HEK293 (cell line): ENCODE measurements around the gene RHOT2.
A peak's percentile ranks its signal among the peaks of the same experiment; 100 is the strongest.
"Not testable (repeated sequence)": the region's sequence is repeated elsewhere in the genome, so short reads cannot be mapped to it uniquely, and the experiment has no call there.

Experiments
- CTCF ChIA-PET: fragments of 350-600 bp; formaldehyde crosslinking; extraction: SDS; loops from one replicate; lab custom pipeline; 2021; ENCODE audit warnings: antibody characterized with exemption; lab: Yijun Ruan, JAX
- POLR2A ChIA-PET: fragments of 300-600 bp; formaldehyde crosslinking; extraction: SDS; loops from one replicate; lab custom pipeline; 2020; ENCODE audit warnings: antibody characterized with exemption, inconsistent platforms; lab: Yijun Ruan, JAX
- H3K27ac ChIP-seq: fragments of 200-500 bp; sonication (Bioruptor generic); 2 replicates; pipeline ENCODE4 v1.5.1; 2014; ENCODE audit warnings: low read depth, low read length, control low read depth, inconsistent platforms; ENCODE audit errors: extremely low read depth
- H3K36me3 ChIP-seq, 2 experiments: fragments of 200-500 bp in 1 of 2; sonication (Bioruptor generic) in 1 of 2; 1 replicate in 1 of 2; 2 replicates in 1 of 2; pipeline ENCODE4 v1.5.1; 2014 to 2017; ENCODE audit warnings: inconsistent platforms in 2 of 2, low read length in 2 of 2; ENCODE audit not compliant: control insufficient read depth in 2 of 2, insufficient read depth in 1 of 2
- H3K4me1 ChIP-seq: fragments of 200-500 bp; sonication (Bioruptor generic); 2 replicates; pipeline ENCODE4 v1.5.1; 2014; ENCODE audit warnings: mild to moderate bottlenecking, low read length, inconsistent platforms; ENCODE audit not compliant: control insufficient read depth, insufficient read depth
- H3K4me3 ChIP-seq: 2 replicates; pipeline ENCODE4 v1.5.1; 2011; ENCODE audit warnings: low read depth, mild to moderate bottlenecking, control low read depth, low read length, moderate library complexity
- H3K9me3 ChIP-seq: fragments of 200-500 bp; sonication (Bioruptor generic); 2 replicates; pipeline ENCODE4 v1.5.1; 2014; ENCODE audit warnings: low read depth, low read length, inconsistent platforms; ENCODE audit not compliant: control insufficient read depth, insufficient read depth
- BCL11A ChIP-seq: fragments of 450-650 bp; formaldehyde crosslinking; IDR thresholded peaks from 2 replicates; pipeline ENCODE4 v1.5.1; 2016; ENCODE audit warnings: low read depth, missing biosample characterization, missing genetic modification characterization
- BCL11B ChIP-seq: fragments of 450-650 bp; formaldehyde crosslinking; IDR thresholded peaks from 2 replicates; pipeline ENCODE4 v1.5.1; 2016; ENCODE audit warnings: low read depth, missing biosample characterization, missing genetic modification characterization
- IKZF3 ChIP-seq: fragments of 450-650 bp; IDR thresholded peaks from 2 replicates; pipeline ENCODE4 v1.5.0; 2018; ENCODE audit warnings: missing biosample characterization, mild to moderate bottlenecking, missing genetic modification characterization, moderate library complexity
- KLF1 ChIP-seq: fragments of 450-650 bp; formaldehyde crosslinking; IDR thresholded peaks from 2 replicates; pipeline ENCODE4 v1.5.1; 2016; ENCODE audit warnings: missing biosample characterization, missing genetic modification characterization
- KLF7 ChIP-seq: fragments of 450-650 bp; formaldehyde crosslinking; IDR thresholded peaks from 2 replicates; pipeline ENCODE4 v1.5.1; 2016; ENCODE audit warnings: missing biosample characterization, missing genetic modification characterization, borderline replicate concordance
- SP3 ChIP-seq: fragments of 450-650 bp; formaldehyde crosslinking; IDR thresholded peaks from 2 replicates; pipeline ENCODE4 v1.5.1; 2016; ENCODE audit warnings: missing biosample characterization, missing genetic modification characterization
- SP7 ChIP-seq: fragments of 450-650 bp; formaldehyde crosslinking; IDR thresholded peaks from 2 replicates; pipeline ENCODE4 v1.5.1; 2016; ENCODE audit warnings: missing biosample characterization, missing genetic modification characterization
- ZBTB1 ChIP-seq: fragments of 450-650 bp; formaldehyde crosslinking; IDR thresholded peaks from 2 replicates; pipeline ENCODE4 v1.5.1; 2016; ENCODE audit warnings: missing biosample characterization, missing genetic modification characterization
- ZBTB17 ChIP-seq: fragments of 450-650 bp; formaldehyde crosslinking; IDR thresholded peaks from 2 replicates; pipeline ENCODE4 v1.5.1; 2016; ENCODE audit warnings: missing biosample characterization, missing genetic modification characterization
- ZBTB21 ChIP-seq: fragments of 450-650 bp; formaldehyde crosslinking; IDR thresholded peaks from 2 replicates; pipeline ENCODE4 v1.5.1; 2017; ENCODE audit warnings: missing biosample characterization, missing genetic modification characterization
- ZBTB48 ChIP-seq: fragments of 450-650 bp; formaldehyde crosslinking; IDR thresholded peaks from 2 replicates; pipeline ENCODE4 v1.5.1; 2016; ENCODE audit warnings: missing biosample characterization, missing genetic modification characterization
- ZBTB8A ChIP-seq: fragments of 450-650 bp; formaldehyde crosslinking; IDR thresholded peaks from 2 replicates; pipeline ENCODE4 v1.5.1; 2016; ENCODE audit warnings: missing biosample characterization, missing genetic modification characterization
- ZFHX2 ChIP-seq: fragments of 450-650 bp; formaldehyde crosslinking; conservative IDR thresholded peaks from 2 replicates; pipeline ENCODE4 v1.5.1; 2016; ENCODE audit warnings: missing biosample characterization, missing genetic modification characterization
- ZFP69B ChIP-seq: fragments of 450-650 bp; formaldehyde crosslinking; IDR thresholded peaks from 2 replicates; pipeline ENCODE4 v1.5.1; 2016; ENCODE audit warnings: missing biosample characterization, missing genetic modification characterization
- ZNF146 ChIP-seq: fragments of 450-650 bp; formaldehyde crosslinking; IDR thresholded peaks from 2 replicates; pipeline ENCODE4 v1.5.1; 2016; ENCODE audit warnings: missing biosample characterization, missing genetic modification characterization
- ZNF2 ChIP-seq: fragments of 450-650 bp; formaldehyde crosslinking; IDR thresholded peaks from 2 replicates; pipeline ENCODE4 v1.5.1; 2016; ENCODE audit warnings: missing biosample characterization, missing genetic modification characterization
- ZNF24 ChIP-seq: fragments of 450-650 bp; formaldehyde crosslinking; IDR thresholded peaks from 2 replicates; pipeline ENCODE4 v1.5.1; 2016; ENCODE audit warnings: missing biosample characterization, missing genetic modification characterization
- ZNF335 ChIP-seq: fragments of 450-650 bp; formaldehyde crosslinking; conservative IDR thresholded peaks from 2 replicates; pipeline ENCODE4 v1.5.1; 2016; ENCODE audit warnings: missing biosample characterization, missing genetic modification characterization
- ZNF366 ChIP-seq: fragments of 450-650 bp; formaldehyde crosslinking; conservative IDR thresholded peaks from 2 replicates; pipeline ENCODE4 v1.5.1; 2016; ENCODE audit warnings: missing biosample characterization, missing genetic modification characterization
- ZNF391 ChIP-seq: fragments of 450-650 bp; formaldehyde crosslinking; IDR thresholded peaks from 2 replicates; pipeline ENCODE4 v1.5.1; 2016; ENCODE audit warnings: low read depth, missing biosample characterization, missing genetic modification characterization, borderline replicate concordance
- ZNF394 ChIP-seq: fragments of 450-650 bp; formaldehyde crosslinking; IDR thresholded peaks from 2 replicates; pipeline ENCODE4 v1.5.1; 2016; ENCODE audit warnings: missing biosample characterization, missing genetic modification characterization, mild to moderate bottlenecking, moderate library complexity, borderline replicate concordance
- ZNF501 ChIP-seq: fragments of 450-650 bp; formaldehyde crosslinking; IDR thresholded peaks from 2 replicates; pipeline ENCODE4 v1.5.1; 2016; ENCODE audit warnings: missing biosample characterization, missing genetic modification characterization
- TF ChIP-seq, protein P1 (sequence below): fragments of 450-650 bp; formaldehyde crosslinking; IDR thresholded peaks from 2 replicates; pipeline ENCODE4 v1.5.1; 2016; ENCODE audit warnings: missing biosample characterization, missing genetic modification characterization
- TF ChIP-seq, protein P2 (sequence below): fragments of 450-650 bp; formaldehyde crosslinking; IDR thresholded peaks from 2 replicates; pipeline ENCODE4 v1.5.1; 2016; ENCODE audit warnings: missing biosample characterization, missing genetic modification characterization
- TF ChIP-seq, protein P3 (sequence below): fragments of 450-650 bp; formaldehyde crosslinking; IDR thresholded peaks from 2 replicates; pipeline ENCODE4 v1.5.1; 2016; ENCODE audit warnings: missing biosample characterization, missing genetic modification characterization
- TF ChIP-seq, protein P4 (sequence below): fragments of 450-650 bp; formaldehyde crosslinking; IDR thresholded peaks from 2 replicates; pipeline ENCODE4 v1.5.1; 2016; ENCODE audit warnings: missing biosample characterization, missing genetic modification characterization
- TF ChIP-seq, protein P5 (sequence below): fragments of 450-650 bp; formaldehyde crosslinking; IDR thresholded peaks from 2 replicates; pipeline ENCODE4 v1.5.1; 2016; ENCODE audit warnings: missing biosample characterization, missing genetic modification characterization
- TF ChIP-seq, protein P6 (sequence below): fragments of 450-650 bp; formaldehyde crosslinking; IDR thresholded peaks from 2 replicates; pipeline ENCODE4 v1.5.1; 2016; ENCODE audit warnings: missing biosample characterization, missing genetic modification characterization

The RHOT2 gene

DNA sequence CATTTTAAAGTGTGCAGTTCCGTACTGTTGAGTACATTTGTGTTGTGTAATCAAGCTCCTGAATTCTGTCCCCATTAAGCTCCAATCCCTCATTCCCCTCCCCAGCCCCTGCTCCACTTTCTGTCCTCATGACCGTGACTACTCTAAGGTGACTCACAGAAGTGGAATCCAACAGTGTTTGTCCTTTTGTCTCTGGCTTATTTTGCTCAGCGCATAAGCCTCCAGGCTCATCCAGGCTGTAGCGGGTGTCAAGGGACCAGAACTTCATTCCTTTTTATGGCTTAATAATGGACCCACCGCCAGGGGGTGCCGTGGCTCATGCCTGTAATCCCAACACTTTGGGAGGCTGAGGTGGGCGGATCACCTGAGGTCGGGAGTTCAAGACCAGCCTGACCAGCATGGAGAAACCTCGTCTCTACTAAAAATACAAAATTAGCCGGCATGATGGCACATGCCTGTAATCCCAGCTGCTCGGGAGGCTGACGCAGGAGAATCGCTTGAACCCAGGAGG, 44.9 kb downstream of the RHOT2 start:
- not testable (repeated sequence) for H3K4me3 ChIP-seq, H3K9me3 ChIP-seq, H3K27ac ChIP-seq, H3K36me3 ChIP-seq
- POLR2A ChIA-PET = interaction anchor here (0.6 to 2.5 kb wide), 7 partner anchors 8 to 92 kb away, joined by 3 to 12 read pairs (median 3); partner anchors contain the start of genes ANTKMT, CHTF18, CIAO3 and RPUSD1
- H3K4me1 ChIP-seq = peaks cover 11% of the 10 kb centered on the region
- CTCF ChIA-PET = interaction anchor here (0.6 to 5.7 kb wide), 27 partner anchors 7 to 646 kb away, joined by 3 to 119 read pairs (median 5); partner anchors contain the start of genes ANTKMT, CCDC78, CHTF18 and CIAO3
- TF ChIP-seq ZBTB17 (tag by site-specific recombination) (peak; percentile 84), ZNF391 (0 out of 2 replicates have a peak, but pooled peaks have one; percentile 57), ZNF2 (peak; percentile 97), ZNF146 (tag by site-specific recombination) (peak; percentile 49; the same call in 1 of the 2 replicates), ZNF394 (peak; percentile 78; the same call in 1 of the 2 replicates), ZNF366 (tag by site-specific recombination) (peak; percentile 91), ZNF24 (tag by site-specific recombination) (peak; percentile 80; the same call in 1 of the 2 replicates), ZBTB1 (0 out of 2 replicates have a peak, but pooled peaks have one; percentile 10), ZBTB8A (tag by site-specific recombination) (peak; percentile 87), BCL11B (0 out of 2 replicates have a peak, but pooled peaks have one; percentile 78), SP7 (tag by site-specific recombination) (peak; percentile 84), ZNF335 (peak; percentile 46), BCL11A (tag by site-specific recombination) (peak; percentile 78; the same call in 1 of the 2 replicates), ZFP69B (tag by site-specific recombination) (peak; percentile 71), KLF7 (tag by site-specific recombination) (peak; percentile 78; the same call in 1 of the 2 replicates), ZBTB48 (tag by site-specific recombination) (peak; percentile 79; the same call in 1 of the 2 replicates), ZFHX2 (tag by site-specific recombination) (peak; percentile 92), ZNF501 (tag by site-specific recombination) (peak; percentile 47; the same call in 1 of the 2 replicates), ZBTB21 (tag by site-specific recombination) (0 out of 2 replicates have a peak, but pooled peaks have one; percentile 19), KLF1 (peak; percentile 67; the same call in 1 of the 2 replicates), IKZF3 (tag by site-specific recombination) (peak; percentile 70), SP3 (tag by site-specific recombination) (peak; percentile 56)
- TF ChIP-seq, protein P1, sequence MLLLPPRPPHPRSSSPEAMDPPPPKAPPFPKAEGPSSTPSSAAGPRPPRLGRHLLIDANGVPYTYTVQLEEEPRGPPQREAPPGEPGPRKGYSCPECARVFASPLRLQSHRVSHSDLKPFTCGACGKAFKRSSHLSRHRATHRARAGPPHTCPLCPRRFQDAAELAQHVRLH = peak; percentile 90
- TF ChIP-seq, protein P2, sequence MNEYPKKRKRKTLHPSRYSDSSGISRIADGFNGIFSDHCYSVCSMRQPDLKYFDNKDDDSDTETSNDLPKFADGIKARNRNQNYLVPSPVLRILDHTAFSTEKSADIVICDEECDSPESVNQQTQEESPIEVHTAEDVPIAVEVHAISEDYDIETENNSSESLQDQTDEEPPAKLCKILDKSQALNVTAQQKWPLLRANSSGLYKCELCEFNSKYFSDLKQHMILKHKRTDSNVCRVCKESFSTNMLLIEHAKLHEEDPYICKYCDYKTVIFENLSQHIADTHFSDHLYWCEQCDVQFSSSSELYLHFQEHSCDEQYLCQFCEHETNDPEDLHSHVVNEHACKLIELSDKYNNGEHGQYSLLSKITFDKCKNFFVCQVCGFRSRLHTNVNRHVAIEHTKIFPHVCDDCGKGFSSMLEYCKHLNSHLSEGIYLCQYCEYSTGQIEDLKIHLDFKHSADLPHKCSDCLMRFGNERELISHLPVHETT (tag by site-specific recombination) = peak; percentile 74; the same call in 1 of the 2 replicates
- TF ChIP-seq, protein P3, sequence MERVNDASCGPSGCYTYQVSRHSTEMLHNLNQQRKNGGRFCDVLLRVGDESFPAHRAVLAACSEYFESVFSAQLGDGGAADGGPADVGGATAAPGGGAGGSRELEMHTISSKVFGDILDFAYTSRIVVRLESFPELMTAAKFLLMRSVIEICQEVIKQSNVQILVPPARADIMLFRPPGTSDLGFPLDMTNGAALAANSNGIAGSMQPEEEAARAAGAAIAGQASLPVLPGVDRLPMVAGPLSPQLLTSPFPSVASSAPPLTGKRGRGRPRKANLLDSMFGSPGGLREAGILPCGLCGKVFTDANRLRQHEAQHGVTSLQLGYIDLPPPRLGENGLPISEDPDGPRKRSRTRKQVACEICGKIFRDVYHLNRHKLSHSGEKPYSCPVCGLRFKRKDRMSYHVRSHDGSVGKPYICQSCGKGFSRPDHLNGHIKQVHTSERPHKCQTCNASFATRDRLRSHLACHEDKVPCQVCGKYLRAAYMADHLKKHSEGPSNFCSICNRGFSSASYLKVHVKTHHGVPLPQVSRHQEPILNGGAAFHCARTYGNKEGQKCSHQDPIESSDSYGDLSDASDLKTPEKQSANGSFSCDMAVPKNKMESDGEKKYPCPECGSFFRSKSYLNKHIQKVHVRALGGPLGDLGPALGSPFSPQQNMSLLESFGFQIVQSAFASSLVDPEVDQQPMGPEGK (tag by site-specific recombination) = peak; percentile 83
- TF ChIP-seq, protein P4, sequence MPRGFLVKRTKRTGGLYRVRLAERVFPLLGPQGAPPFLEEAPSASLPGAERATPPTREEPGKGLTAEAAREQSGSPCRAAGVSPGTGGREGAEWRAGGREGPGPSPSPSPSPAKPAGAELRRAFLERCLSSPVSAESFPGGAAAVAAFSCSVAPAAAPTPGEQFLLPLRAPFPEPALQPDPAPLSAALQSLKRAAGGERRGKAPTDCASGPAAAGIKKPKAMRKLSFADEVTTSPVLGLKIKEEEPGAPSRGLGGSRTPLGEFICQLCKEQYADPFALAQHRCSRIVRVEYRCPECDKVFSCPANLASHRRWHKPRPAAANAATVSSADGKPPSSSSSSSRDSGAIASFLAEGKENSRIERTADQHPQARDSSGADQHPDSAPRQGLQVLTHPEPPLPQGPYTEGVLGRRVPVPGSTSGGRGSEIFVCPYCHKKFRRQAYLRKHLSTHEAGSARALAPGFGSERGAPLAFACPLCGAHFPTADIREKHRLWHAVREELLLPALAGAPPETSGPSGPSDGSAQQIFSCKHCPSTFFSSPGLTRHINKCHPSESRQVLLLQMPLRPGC (tag by site-specific recombination) = peak; percentile 50; the same call in 1 of the 2 replicates
- TF ChIP-seq, protein P5, sequence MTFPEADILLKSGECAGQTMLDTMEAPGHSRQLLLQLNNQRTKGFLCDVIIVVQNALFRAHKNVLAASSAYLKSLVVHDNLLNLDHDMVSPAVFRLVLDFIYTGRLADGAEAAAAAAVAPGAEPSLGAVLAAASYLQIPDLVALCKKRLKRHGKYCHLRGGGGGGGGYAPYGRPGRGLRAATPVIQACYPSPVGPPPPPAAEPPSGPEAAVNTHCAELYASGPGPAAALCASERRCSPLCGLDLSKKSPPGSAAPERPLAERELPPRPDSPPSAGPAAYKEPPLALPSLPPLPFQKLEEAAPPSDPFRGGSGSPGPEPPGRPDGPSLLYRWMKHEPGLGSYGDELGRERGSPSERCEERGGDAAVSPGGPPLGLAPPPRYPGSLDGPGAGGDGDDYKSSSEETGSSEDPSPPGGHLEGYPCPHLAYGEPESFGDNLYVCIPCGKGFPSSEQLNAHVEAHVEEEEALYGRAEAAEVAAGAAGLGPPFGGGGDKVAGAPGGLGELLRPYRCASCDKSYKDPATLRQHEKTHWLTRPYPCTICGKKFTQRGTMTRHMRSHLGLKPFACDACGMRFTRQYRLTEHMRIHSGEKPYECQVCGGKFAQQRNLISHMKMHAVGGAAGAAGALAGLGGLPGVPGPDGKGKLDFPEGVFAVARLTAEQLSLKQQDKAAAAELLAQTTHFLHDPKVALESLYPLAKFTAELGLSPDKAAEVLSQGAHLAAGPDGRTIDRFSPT (tag by site-specific recombination) = peak; percentile 74; the same call in 1 of the 2 replicates
- TF ChIP-seq, protein P6, sequence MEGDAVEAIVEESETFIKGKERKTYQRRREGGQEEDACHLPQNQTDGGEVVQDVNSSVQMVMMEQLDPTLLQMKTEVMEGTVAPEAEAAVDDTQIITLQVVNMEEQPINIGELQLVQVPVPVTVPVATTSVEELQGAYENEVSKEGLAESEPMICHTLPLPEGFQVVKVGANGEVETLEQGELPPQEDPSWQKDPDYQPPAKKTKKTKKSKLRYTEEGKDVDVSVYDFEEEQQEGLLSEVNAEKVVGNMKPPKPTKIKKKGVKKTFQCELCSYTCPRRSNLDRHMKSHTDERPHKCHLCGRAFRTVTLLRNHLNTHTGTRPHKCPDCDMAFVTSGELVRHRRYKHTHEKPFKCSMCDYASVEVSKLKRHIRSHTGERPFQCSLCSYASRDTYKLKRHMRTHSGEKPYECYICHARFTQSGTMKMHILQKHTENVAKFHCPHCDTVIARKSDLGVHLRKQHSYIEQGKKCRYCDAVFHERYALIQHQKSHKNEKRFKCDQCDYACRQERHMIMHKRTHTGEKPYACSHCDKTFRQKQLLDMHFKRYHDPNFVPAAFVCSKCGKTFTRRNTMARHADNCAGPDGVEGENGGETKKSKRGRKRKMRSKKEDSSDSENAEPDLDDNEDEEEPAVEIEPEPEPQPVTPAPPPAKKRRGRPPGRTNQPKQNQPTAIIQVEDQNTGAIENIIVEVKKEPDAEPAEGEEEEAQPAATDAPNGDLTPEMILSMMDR (tag by site-specific recombination) = peak; percentile 73
